H4 (cell line): ENCODE data around the gene CPLX1. TPM values are rescaled to one million over a fixed set of nuclear protein-coding genes. Genes with fewer than 3 reads are reported as not detected.
"Not testable (repeated sequence)": the region's sequence is repeated elsewhere in the genome, so short reads cannot be mapped to it uniquely, and the experiment has no call there.

Experiments
- DNase-seq: peaks from one replicate; pipeline ENCODE4 v3.0.0-alpha.2; 2015; ENCODE audit warnings: low spot score
- total RNA-seq: library from RNA; depleted of rRNA; stranded (reverse); fragments of >200 nt; shearing (Covaris generic); gene quantifications from 2 replicates; pipeline ENCODE4 v1.2.3, GENCODE V29; 2014

CPLX1 gene
- total RNA-seq, 1 experiment from 2014 or later: 0.17 TPM

- no peak for DNase-seq
These were observed 68.8 kb downstream of the CPLX1 start for GRCh38 chr4:757111-757510.

GRCh38 chr4:754221-755120 is 71.5 kb downstream of the CPLX1 start:
- no peak for DNase-seq

- not testable (repeated sequence) for DNase-seq
These were observed 72.7 kb downstream of the CPLX1 start for GRCh38 chr4:753186-753585.

GRCh38 chr4:752196-752861 is 73.6 kb downstream of the CPLX1 start:
- no peak for DNase-seq

GRCh38 chr4:751676-752075 is 74.3 kb downstream of the CPLX1 start:
- no peak for DNase-seq

- no peak for DNase-seq
These were observed 75.9 kb downstream of the CPLX1 start for GRCh38 chr4:749698-750666.

- DNase-seq: no peak
These were observed 77.5 kb downstream of the CPLX1 start for GRCh38 chr4:748461-748860.

- no peak for DNase-seq
These were observed 78.3 kb downstream of the CPLX1 start for GRCh38 chr4:747546-748170.

GRCh38 chr4:744212-744841 is 81.6 kb downstream of the CPLX1 start:
- DNase-seq: no peak

GRCh38 chr4:743463-744211 is 82.3 kb downstream of the CPLX1 start:
- DNase-seq: no peak

GRCh38 chr4:742742-743311 is 83.1 kb downstream of the CPLX1 start:
- peak; percentile 46 for DNase-seq

GRCh38 chr4:742096-742741 is 83.7 kb downstream of the CPLX1 start:
- no peak for DNase-seq

GRCh38 chr4:740656-741282 is 85.2 kb downstream of the CPLX1 start:
- no peak for DNase-seq

GRCh38 chr4:740011-740410 is 85.9 kb downstream of the CPLX1 start:
- no peak for DNase-seq

GRCh38 chr4:739569-739968 is 86.4 kb downstream of the CPLX1 start:
- no peak for DNase-seq

- no peak for DNase-seq
These were observed 87.1 kb downstream of the CPLX1 start for GRCh38 chr4:738781-739280.

GRCh38 chr4:736561-736960 is 89.4 kb downstream of the CPLX1 start:
- DNase-seq: not testable (repeated sequence)

- no peak for DNase-seq
These were observed 90.3 kb downstream of the CPLX1 start for GRCh38 chr4:735583-735982.
